ENCODE data around the gene SLC14A1.

SLC14A1 gene

GRCh38 chr18:45739268-45739667 is 15.3 kb downstream of the SLC14A1 start:
- H3K27me3 ChIP-seq (replicated peaks in 2 of 5; ENCODE audit: control insufficient read depth in 4 of 5, insufficient read depth in 5 of 5, low read length in 4 of 5) = no peaks in the 10 kb centered on the region
- WGBS (ENCODE audit: insufficient coverage) = 90% methylated on average over 3 of the region's 3 CpGs
- no peaks in the 10 kb centered on the region for H3K4me1 ChIP-seq (ENCODE audit: control extremely low read depth in 1 of 4, control insufficient read depth in 4 of 4, insufficient read depth in 4 of 4, low read length in 3 of 4)
- H3K36me3 ChIP-seq (ENCODE audit: control insufficient read depth in 4 of 4, insufficient read depth in 4 of 4, low read length in 3 of 4) = peaks cover 0 to 2% (median 0%) of the 10 kb centered on the region in 4 experiments
- ChIA-PET CTCF (interaction anchor here (1.0 to 1.6 kb wide), 6 partner anchors 10 to 100 kb away, joined by 3 to 11 read pairs (median 4); no protein-coding TSS in a partner anchor), POLR2A (no interaction called here)
- no peak overlapping the region for H3K27ac ChIP-seq (ENCODE audit: insufficient read depth in 1 of 2, low read depth in 1 of 2, low read length in 2 of 2, poor library complexity in 1 of 2, severe bottlenecking in 2 of 2)
- no peak overlapping the region for H3K4me3 ChIP-seq (ENCODE audit: control insufficient read depth in 1 of 7, extremely low read depth in 1 of 7, insufficient read depth in 4 of 7, low read depth in 2 of 7, low read length in 6 of 7)
- no peak for DNase-seq
- H3K9me3 ChIP-seq (ENCODE audit: control extremely low read depth in 1 of 5, control insufficient read depth in 4 of 5, insufficient read depth in 2 of 5, low read depth in 1 of 5, low read length in 4 of 5) = no peaks in the 10 kb centered on the region

GRCh38 chr18:45739848-45740247 is 15.9 kb downstream of the SLC14A1 start:
- no peak for DNase-seq
- Histone ChIP-seq H3K4me1 (ENCODE audit: control extremely low read depth in 1 of 4, control insufficient read depth in 4 of 4, insufficient read depth in 4 of 4, low read length in 3 of 4) (no peaks in the 10 kb centered on the region), H3K27ac (ENCODE audit: insufficient read depth in 1 of 2, low read depth in 1 of 2, low read length in 2 of 2, poor library complexity in 1 of 2, severe bottlenecking in 2 of 2) (no peak overlapping the region), H3K4me3 (ENCODE audit: control insufficient read depth in 1 of 7, extremely low read depth in 1 of 7, insufficient read depth in 4 of 7, low read depth in 2 of 7, low read length in 6 of 7) (no peak overlapping the region), H3K27me3 (replicated peaks in 2 of 5; ENCODE audit: control insufficient read depth in 4 of 5, insufficient read depth in 5 of 5, low read length in 4 of 5) (no peaks in the 10 kb centered on the region), H3K36me3 (ENCODE audit: control insufficient read depth in 4 of 4, insufficient read depth in 4 of 4, low read length in 3 of 4) (peaks cover 0 to 2% (median 0%) of the 10 kb centered on the region in 4 experiments), H3K9me3 (ENCODE audit: control extremely low read depth in 1 of 5, control insufficient read depth in 4 of 5, insufficient read depth in 2 of 5, low read depth in 1 of 5, low read length in 4 of 5) (no peaks in the 10 kb centered on the region)
- ChIA-PET CTCF (interaction anchor here (1.6 kb wide), 1 partner anchor 13 kb away, joined by 4 read pairs; no protein-coding TSS in a partner anchor), POLR2A (no interaction called here)
- 100% methylated on average over 3 of the region's 3 CpGs for WGBS (ENCODE audit: insufficient coverage)

DNA sequence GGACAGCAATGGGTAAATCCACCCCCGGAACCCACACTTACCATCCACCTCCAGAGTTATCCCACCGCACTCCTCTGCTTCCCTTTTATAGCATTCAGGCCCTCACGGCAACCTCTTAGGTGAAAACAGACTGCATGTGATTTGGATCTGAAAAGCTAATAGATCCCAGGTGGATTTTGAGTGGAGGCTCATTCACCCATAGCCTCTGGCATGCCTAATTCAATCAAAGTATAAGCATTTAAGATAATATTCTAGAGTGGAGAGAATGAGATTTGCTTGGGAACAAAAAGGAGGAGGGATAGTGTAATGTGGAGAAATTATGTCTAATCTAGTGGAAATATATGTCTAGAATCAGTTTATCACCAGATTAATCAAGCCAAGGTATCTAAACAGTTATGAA is 17.1 kb downstream of the SLC14A1 start:
- Histone ChIP-seq H3K9me3 (ENCODE audit: control extremely low read depth in 1 of 5, control insufficient read depth in 4 of 5, insufficient read depth in 2 of 5, low read depth in 1 of 5, low read length in 4 of 5) (no peaks in the 10 kb centered on the region), H3K36me3 (ENCODE audit: control insufficient read depth in 4 of 4, insufficient read depth in 4 of 4, low read length in 3 of 4) (peaks cover 0 to 2% (median 0%) of the 10 kb centered on the region in 4 experiments), H3K4me1 (ENCODE audit: control extremely low read depth in 1 of 4, control insufficient read depth in 4 of 4, insufficient read depth in 4 of 4, low read length in 3 of 4) (peaks cover 0 to 7% (median 6%) of the 10 kb centered on the region in 4 experiments), H3K27ac (ENCODE audit: insufficient read depth in 1 of 2, low read depth in 1 of 2, low read length in 2 of 2, poor library complexity in 1 of 2, severe bottlenecking in 2 of 2) (no peak overlapping the region), H3K4me3 (ENCODE audit: control insufficient read depth in 1 of 7, extremely low read depth in 1 of 7, insufficient read depth in 4 of 7, low read depth in 2 of 7, low read length in 6 of 7) (no peak overlapping the region), H3K27me3 (replicated peaks in 2 of 5; ENCODE audit: control insufficient read depth in 4 of 5, insufficient read depth in 5 of 5, low read length in 4 of 5) (no peaks in the 10 kb centered on the region)
- WGBS (ENCODE audit: insufficient coverage) = 100% methylated on average over 2 of the region's 3 CpGs
- ChIA-PET CTCF (interaction anchor here (1.6 to 2.1 kb wide), 3 partner anchors 14 to 99 kb away, joined by 4 to 6 read pairs (median 4); no protein-coding TSS in a partner anchor), POLR2A (no interaction called here)
- no peak for DNase-seq

- Histone ChIP-seq H3K4me1 (ENCODE audit: control extremely low read depth in 1 of 4, control insufficient read depth in 4 of 4, insufficient read depth in 4 of 4, low read length in 3 of 4) (peaks cover 0 to 9% (median 7%) of the 10 kb centered on the region in 4 experiments), H3K4me3 (ENCODE audit: control insufficient read depth in 1 of 7, extremely low read depth in 1 of 7, insufficient read depth in 4 of 7, low read depth in 2 of 7, low read length in 6 of 7) (no peak overlapping the region), H3K36me3 (ENCODE audit: control insufficient read depth in 4 of 4, insufficient read depth in 4 of 4, low read length in 3 of 4) (no peaks in the 10 kb centered on the region), H3K27ac (ENCODE audit: insufficient read depth in 1 of 2, low read depth in 1 of 2, low read length in 2 of 2, poor library complexity in 1 of 2, severe bottlenecking in 2 of 2) (no peak overlapping the region), H3K27me3 (replicated peaks in 2 of 5; ENCODE audit: control insufficient read depth in 4 of 5, insufficient read depth in 5 of 5, low read length in 4 of 5) (no peaks in the 10 kb centered on the region), H3K9me3 (ENCODE audit: control extremely low read depth in 1 of 5, control insufficient read depth in 4 of 5, insufficient read depth in 2 of 5, low read depth in 1 of 5, low read length in 4 of 5) (no peaks in the 10 kb centered on the region)
- 17% methylated on average over 1 of the region's 5 CpGs for WGBS (ENCODE audit: insufficient coverage)
- DNase-seq = peak in 2 of 3 donors; percentile 18 to 23
- ChIA-PET CTCF (interaction anchor here (0.7 to 2.5 kb wide), 12 partner anchors 9 to 94 kb away, joined by 3 to 9 read pairs (median 4); partner anchors contain the start of gene SLC14A1), POLR2A (no interaction called here)
These were observed 22.0 kb downstream of the SLC14A1 start for GRCh38 chr18:45745817-45746461.

- H3K9me3 ChIP-seq (ENCODE audit: control extremely low read depth in 1 of 5, control insufficient read depth in 4 of 5, insufficient read depth in 2 of 5, low read depth in 1 of 5, low read length in 4 of 5) = no peaks in the 10 kb centered on the region
- no peaks in the 10 kb centered on the region for H3K36me3 ChIP-seq (ENCODE audit: control insufficient read depth in 4 of 4, insufficient read depth in 4 of 4, low read length in 3 of 4)
- H3K27ac ChIP-seq (ENCODE audit: insufficient read depth in 1 of 2, low read depth in 1 of 2, low read length in 2 of 2, poor library complexity in 1 of 2, severe bottlenecking in 2 of 2) = no peak overlapping the region
- H3K4me3 ChIP-seq (ENCODE audit: control insufficient read depth in 1 of 7, extremely low read depth in 1 of 7, insufficient read depth in 4 of 7, low read depth in 2 of 7, low read length in 6 of 7) = no peak overlapping the region
- no peak for DNase-seq
- WGBS (ENCODE audit: insufficient coverage) = 100% methylated on average over 1 of the region's 2 CpGs
- H3K27me3 ChIP-seq (replicated peaks in 2 of 5; ENCODE audit: control insufficient read depth in 4 of 5, insufficient read depth in 5 of 5, low read length in 4 of 5) = no peaks in the 10 kb centered on the region
- POLR2A ChIA-PET = no interaction called here
- CTCF ChIA-PET = interaction anchor here (0.8 to 1.5 kb wide), 6 partner anchors 11 to 91 kb away, joined by 3 to 4 read pairs (median 3); no protein-coding TSS in a partner anchor
- H3K4me1 ChIP-seq (ENCODE audit: control extremely low read depth in 1 of 4, control insufficient read depth in 4 of 4, insufficient read depth in 4 of 4, low read length in 3 of 4) = peaks cover 7 to 21% (median 18%) of the 10 kb centered on the region in 4 experiments
These were observed 24.5 kb downstream of the SLC14A1 start for GRCh38 chr18:45748501-45748900.

DNA sequence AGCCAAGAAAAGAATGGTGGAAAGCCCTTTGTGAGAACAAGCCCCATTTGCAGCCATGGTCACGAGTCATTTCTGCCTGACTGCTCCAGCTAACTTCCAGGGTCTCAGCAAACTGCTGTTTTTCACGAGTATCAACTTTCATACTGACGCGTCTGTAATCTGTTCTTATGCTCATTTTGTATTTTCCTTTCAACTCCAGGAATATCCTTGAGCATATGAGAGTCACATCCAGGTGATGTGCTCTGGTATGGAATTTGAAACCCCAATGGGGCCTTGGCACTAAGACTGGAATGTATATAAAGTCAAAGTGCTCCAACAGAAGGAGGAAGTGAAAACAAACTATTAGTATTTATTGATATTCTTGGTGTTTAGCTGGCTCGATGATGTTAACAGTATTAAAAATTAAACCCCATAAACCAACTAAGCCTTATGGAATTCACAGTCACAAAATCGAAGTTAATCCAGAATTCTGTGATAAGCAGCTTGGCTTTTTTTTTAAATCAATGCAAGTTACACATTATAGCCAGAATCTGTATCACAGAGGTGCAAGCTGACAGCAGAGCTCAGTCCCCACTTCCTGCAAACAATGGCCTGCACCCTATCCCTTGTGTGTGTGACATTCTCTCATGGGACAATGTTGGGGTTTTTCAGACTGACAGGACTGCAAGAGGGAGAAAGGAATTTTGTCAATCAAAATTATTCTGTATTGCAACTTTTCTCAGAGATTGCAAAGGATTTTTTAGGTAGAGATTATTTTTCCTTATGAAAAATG is 26.1 kb downstream of the SLC14A1 start:
- CTCF ChIA-PET = interaction anchor here (1.3 to 2.0 kb wide), 3 partner anchors 11 to 129 kb away, joined by 3 to 4 read pairs (median 3); no protein-coding TSS in a partner anchor
- H3K4me3 ChIP-seq (ENCODE audit: control insufficient read depth in 1 of 7, extremely low read depth in 1 of 7, insufficient read depth in 4 of 7, low read depth in 2 of 7, low read length in 6 of 7) = no peak overlapping the region
- no peaks in the 10 kb centered on the region for H3K36me3 ChIP-seq (ENCODE audit: control insufficient read depth in 4 of 4, insufficient read depth in 4 of 4, low read length in 3 of 4)
- H3K27ac ChIP-seq (ENCODE audit: insufficient read depth in 1 of 2, low read depth in 1 of 2, low read length in 2 of 2, poor library complexity in 1 of 2, severe bottlenecking in 2 of 2) = no peak overlapping the region
- H3K9me3 ChIP-seq (ENCODE audit: control extremely low read depth in 1 of 5, control insufficient read depth in 4 of 5, insufficient read depth in 2 of 5, low read depth in 1 of 5, low read length in 4 of 5) = no peaks in the 10 kb centered on the region
- no peak for DNase-seq
- POLR2A ChIA-PET = no interaction called here
- WGBS (ENCODE audit: insufficient coverage) = 81% methylated on average over 5 of the region's 6 CpGs
- H3K4me1 ChIP-seq (ENCODE audit: control extremely low read depth in 1 of 4, control insufficient read depth in 4 of 4, insufficient read depth in 4 of 4, low read length in 3 of 4) = peaks cover 7 to 22% (median 19%) of the 10 kb centered on the region in 4 experiments
- H3K27me3 ChIP-seq (replicated peaks in 2 of 5; ENCODE audit: control insufficient read depth in 4 of 5, insufficient read depth in 5 of 5, low read length in 4 of 5) = no peaks in the 10 kb centered on the region

GRCh38 chr18:45751766-45752165 is 27.8 kb downstream of the SLC14A1 start:
- ChIA-PET CTCF (interaction anchor here (0.8 to 2.0 kb wide), 9 partner anchors 10 to 128 kb away, joined by 3 to 6 read pairs (median 3); no protein-coding TSS in a partner anchor), POLR2A (no interaction called here)
- WGBS (ENCODE audit: insufficient coverage) = no CpG with 5 or more reads among the region's 3 CpGs
- H3K4me1 ChIP-seq (ENCODE audit: control extremely low read depth in 1 of 4, control insufficient read depth in 4 of 4, insufficient read depth in 4 of 4, low read length in 3 of 4) = peaks cover 7 to 30% (median 23%) of the 10 kb centered on the region in 4 experiments
- no peak overlapping the region for H3K4me3 ChIP-seq (ENCODE audit: control insufficient read depth in 1 of 7, extremely low read depth in 1 of 7, insufficient read depth in 4 of 7, low read depth in 2 of 7, low read length in 6 of 7)
- no peak for DNase-seq
- H3K27me3 ChIP-seq (replicated peaks in 2 of 5; ENCODE audit: control insufficient read depth in 4 of 5, insufficient read depth in 5 of 5, low read length in 4 of 5) = no peaks in the 10 kb centered on the region
- no peak overlapping the region for H3K27ac ChIP-seq (ENCODE audit: insufficient read depth in 1 of 2, low read depth in 1 of 2, low read length in 2 of 2, poor library complexity in 1 of 2, severe bottlenecking in 2 of 2)
- no peaks in the 10 kb centered on the region for H3K36me3 ChIP-seq (ENCODE audit: control insufficient read depth in 4 of 4, insufficient read depth in 4 of 4, low read length in 3 of 4)
- no peaks in the 10 kb centered on the region for H3K9me3 ChIP-seq (ENCODE audit: control extremely low read depth in 1 of 5, control insufficient read depth in 4 of 5, insufficient read depth in 2 of 5, low read depth in 1 of 5, low read length in 4 of 5)

All from common myeloid progenitor, CD34-positive (primary cell).